ENCODE results near the gene NACC2.
"Not testable (repeated sequence)": the region's sequence is repeated elsewhere in the genome, so short reads cannot be mapped to it uniquely, and the experiment has no call there.

Gene NACC2

DNA sequence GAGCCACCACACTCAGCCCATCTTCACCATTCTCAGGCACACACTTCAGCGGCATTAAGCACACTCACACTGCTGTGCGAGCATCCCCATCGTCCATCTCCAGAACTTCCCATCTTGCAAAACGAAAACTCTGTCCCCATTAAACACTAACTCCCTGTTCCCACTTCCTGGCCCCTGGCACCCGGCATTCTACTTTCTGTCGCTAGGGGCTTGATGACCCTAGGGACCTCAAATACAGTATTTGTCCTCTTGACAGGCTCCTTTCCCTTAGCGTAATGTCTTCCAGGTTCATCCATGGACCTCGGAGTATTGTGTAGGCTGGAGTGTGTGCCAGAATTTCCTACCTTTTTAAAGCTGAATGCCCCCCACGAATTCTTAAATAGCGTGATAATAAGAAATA, 119.3 kb downstream of the NACC2 start:
- DNase-seq (ENCODE audit: low spot score) = no peak

DNA sequence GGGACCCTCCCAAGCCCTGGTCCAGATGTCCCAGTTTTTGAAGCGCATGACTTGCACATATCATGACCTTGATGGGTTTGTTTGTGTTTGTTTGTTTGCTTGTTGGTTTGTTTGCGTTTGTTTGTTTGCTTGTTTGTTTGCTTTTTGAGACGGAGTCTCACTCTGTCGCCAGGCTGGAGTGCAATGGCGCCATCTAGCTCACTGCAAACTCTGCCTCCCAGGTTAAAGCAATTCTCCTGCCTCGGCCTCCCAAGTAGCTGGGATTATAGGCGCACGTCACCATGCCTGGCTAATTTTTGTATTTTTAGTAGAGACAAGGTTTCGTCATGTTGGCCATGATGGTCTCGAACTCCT, 120.9 kb downstream of the NACC2 start:
- no peak for DNase-seq (ENCODE audit: low spot score)

DNA sequence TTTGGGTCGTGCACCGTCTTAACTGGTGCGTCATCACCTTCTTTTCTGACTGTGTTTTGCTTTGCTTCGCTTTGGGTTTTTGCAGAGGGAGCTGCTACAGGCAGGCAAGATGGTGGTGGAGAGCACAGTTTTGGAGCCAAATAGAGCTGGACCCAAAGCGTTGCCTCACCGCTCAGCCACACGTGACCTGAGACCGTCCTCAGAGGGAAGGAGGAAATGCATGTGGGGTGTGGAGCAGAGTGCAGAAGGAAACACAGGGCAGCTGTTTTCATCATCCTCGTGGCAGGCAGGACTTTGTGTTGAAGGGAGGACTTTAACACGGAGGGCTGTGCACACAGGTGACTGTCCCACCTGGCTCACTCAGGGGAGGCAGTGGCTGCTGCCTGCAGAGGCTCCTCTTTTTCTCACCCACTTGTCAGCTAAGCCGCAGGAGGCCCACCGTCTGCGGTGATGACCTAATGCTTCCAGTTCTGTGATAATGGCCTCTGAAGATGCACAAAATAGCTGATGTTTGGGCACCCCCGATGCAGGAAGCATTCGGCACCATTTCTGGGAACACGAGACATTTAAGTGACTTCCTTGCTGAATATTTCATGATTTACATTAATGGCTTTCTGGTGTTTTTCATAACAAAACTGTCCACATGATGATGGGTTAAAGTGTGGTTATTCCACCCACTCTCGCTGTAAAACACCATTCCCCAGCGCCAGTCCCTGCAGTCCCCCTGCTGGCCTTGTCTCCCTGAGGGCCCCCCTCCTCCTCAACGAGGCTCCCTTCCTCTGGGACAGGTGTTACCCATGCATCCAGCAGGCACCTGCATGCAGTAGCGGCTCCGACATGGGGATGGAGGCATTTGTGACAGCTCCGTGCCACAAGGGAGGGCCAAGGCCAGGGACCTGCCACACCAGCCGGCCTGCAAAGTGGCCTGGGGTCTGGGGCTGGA, 121.5 kb downstream of the NACC2 start:
- no peak for DNase-seq (ENCODE audit: low spot score)

DNA sequence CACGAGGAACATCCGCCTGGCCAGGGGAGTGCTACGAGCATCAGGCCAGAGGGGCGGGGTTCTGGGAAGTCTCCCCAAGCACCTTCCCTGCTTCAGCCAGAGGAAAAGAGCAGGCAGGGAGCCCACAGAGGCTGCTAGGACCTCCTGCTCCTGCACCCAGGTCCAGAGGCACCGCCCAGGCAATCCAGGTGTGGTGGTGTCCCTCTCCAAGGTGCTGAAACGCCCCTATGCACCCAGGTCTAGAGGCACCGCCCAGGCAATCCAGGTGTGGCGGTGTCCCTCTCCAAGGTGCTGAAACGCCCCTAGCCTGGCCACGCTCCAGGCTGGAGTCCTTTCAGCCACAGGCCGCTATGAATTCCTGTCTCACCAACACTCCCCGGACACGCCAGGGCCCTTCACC, 123.2 kb downstream of the NACC2 start:
- peak; percentile 89 for DNase-seq (ENCODE audit: low spot score)

DNA sequence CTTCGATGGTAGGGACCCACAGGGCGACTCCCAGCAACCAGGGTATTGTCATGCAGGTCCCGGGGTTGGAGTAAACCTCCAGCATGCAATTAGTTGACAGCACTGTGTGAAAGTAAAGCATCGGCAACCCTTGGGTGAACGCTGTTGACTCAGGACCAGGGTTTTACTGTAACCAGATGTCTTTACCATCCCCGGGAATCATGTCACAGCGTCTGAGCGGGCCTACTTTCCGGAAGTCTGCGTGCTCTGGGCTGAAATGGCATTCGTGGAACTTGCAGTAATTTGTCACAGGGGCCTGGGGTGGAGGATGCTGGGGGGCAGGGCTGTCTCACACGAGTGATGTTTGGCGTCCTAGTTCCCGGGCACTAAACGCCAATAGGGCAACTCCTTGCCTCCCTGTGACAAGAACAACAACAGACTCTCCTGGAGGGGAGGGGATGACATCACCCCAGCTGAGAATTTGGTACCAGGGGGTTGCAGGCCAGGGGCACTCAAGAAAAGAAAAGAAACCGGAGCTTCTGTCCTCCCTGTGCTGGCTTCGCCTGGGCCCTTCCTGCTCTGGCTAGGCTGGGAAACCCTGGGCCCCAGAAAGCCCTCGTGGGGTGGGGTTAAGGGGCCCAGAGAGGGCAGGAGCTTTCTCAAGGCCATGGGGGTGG, 123.8 kb downstream of the NACC2 start:
- no peak for DNase-seq (ENCODE audit: low spot score)

DNA sequence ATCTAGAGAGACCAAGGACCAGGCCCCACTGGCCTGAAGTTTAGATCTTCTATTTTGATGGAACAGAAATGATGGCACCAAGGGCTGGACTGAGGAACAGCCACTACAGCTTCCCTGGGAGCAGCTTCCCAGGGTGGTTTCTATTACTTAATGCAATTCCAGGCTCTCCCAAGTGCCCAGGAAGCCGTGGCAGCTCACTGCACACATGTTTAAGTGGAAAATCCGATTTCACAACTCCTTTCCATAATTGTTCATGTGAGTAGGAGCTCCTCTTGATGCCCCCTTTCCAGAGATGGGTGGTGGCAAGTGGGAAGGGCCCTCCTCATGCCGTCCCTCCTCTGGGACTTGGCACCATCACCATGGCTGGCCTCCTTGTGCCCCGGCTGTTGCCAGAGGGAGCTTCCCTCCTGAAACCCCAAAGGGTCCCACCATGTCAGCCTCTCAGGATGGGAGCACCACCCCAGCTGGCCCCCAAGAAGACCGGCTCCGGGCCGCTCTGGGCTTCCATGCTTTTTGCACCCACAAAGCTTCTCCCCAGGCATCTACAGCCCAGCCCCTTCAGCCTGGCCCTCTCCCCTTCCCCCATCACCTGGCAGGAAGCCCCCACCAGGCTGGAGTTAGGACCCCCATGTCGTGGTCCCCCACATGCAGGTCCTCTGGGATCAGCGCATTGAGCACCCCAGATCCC, 124.8 kb downstream of the NACC2 start:
- DNase-seq (ENCODE audit: low spot score) = no peak

DNA sequence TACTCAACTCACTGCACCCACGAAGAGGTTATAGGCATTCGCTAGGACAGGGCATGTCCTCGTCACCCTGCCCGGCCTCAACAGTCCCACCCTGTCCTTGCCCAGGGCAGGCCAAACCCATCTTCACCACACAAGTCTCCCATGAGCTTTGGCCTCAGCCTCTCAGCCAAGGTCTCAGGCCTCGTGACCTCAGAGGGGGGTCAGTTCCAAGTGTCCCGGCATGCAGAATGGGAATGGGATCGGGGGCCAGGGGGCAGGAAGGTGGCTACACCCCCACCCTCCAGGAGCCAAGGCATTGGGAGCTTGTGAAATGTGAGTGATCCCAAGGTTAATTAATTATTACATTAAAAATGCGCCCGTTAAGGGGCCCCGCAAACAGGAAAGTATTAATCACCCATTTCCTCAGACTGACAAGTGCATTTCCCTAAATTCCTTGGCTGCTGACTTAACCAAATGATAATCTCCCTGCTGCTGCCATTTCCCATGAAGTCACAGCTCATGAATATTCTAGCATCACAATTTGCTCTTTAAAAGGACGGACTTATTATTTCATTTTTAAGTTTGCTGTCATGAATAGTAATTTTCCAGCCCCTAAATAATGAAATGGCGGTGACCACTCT, 125.9 kb downstream of the NACC2 start:
- DNase-seq (ENCODE audit: low spot score) = no peak

DNA sequence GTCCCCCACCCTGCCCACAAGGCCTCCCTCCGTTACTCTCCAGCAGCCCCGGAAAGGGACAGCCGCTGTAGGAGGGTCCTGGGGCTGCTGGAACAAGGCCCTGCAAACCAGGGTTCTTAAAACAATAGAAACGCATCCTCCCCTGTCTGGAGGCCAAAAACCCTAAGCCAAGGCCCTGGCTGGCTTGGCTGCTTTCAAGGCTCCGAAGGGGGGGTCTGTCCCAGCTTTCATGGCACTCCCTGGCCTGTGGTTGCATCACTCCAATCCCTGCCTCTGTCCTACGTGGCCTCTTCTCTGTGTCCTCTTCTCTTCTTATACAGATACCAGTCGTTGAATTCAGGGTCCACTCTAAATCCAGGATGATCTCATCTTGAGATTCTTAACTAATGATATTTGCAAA, 126.5 kb downstream of the NACC2 start:
- DNase-seq (ENCODE audit: low spot score) = no peak

DNA sequence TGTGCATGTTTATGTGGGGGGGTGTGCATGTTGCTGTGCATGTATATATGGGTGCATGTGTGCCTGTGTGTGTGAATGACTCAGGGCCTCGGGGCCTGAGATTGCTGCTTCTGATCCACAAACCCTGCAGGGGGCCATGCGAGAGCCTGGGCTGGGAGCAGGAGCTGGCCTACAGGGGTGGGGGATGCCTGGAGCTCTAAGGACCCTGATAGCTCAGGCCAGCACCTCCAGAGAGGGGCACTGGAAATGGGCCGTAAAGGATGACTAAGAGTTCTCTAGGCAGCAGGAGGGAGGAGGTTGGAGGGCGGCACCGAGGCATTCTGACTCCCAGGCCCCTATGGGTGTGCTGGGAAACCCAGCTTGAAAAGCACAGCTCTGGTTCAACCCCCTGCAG, 127.0 kb downstream of the NACC2 start:
- DNase-seq (ENCODE audit: low spot score) = no peak

DNA sequence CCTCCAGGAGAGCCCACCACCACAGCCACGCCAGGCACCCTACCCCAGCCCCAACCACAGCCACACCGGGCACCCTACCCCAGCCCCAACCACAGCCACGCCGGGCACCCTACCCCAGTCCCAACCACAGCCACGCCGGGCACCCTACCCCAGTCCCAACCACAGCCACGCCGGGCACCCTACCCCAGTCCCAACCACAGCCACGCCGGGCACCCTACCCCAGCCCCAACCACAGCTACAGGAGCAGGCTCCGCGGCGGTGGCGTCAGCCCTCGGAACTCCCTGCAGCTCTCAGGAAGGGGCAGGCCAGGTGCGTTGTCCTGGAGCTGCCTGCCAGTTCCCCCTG, 128.2 kb downstream of the NACC2 start:
- DNase-seq (ENCODE audit: low spot score) = not testable (repeated sequence)

DNA sequence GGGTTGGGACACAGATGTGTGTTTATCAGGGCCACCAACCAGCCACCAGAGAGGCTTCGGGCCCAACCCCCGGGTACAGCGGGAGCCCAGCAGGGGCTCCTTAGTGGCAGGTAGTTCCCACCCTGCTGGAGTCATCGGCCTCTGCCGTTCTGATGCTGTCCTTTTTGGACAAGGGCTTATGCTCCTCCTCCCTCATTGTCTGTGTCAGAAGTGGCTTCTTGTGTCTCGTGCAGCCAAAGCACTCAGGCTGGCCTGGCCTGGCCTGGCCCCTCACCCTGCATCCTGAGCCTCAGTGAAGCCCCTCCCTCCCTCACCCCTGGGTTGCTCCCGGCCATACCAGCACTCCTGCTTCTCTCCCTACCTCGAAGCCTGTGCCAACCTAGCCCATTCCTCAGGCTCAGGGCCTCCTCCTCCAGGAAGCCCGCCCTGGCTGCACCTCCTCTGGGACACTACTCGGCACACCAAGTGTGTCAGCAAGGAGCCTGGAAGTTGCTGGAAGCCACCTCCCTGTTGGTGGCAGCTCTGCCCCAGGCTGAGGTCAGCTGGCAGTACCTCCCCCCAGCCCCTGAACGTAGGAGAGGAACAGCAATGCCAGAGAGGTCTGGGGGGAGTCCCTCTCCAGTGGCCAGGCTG, 129.8 kb downstream of the NACC2 start:
- no peak for DNase-seq (ENCODE audit: low spot score)

DNA sequence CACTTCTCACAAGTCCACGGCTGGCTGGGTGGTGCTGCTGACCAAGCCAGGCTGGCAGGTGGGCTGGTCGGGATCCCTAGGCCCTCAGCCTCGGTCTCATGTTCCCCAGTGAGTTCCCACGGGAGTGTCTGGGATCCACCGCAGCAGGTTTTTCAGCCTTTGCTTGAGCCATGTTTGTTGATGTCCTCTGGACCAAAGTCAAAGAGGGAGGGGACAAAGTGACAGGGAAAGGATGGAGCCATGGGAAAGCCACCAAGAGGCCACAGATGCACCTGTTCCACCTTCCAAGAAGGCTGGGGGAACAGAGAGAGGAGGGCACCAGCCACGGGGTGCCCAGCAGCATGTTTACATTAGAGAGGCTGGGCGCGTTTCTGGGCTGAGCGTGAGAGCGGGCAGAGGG, 131.2 kb downstream of the NACC2 start:
- DNase-seq (ENCODE audit: low spot score) = no peak

DNA sequence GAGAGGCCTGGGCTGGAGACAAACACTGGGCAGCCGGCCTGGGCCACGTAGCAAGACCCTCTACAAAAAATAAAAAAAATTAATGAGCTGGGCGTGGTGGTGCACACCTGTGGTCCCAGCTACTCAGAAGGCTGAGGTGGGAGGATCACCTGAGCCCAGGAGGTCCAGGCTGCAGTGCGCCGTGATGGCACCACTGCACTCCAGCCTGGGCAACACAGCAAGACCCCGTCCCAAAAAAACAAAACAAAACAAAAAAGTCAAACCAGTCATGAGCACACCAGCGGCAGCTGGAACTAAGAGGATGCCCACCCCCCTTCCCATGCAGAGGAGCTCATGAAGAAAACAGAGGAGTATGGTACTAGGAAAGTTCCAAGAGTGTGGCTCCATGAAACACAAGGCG, 131.8 kb downstream of the NACC2 start:
- DNase-seq (ENCODE audit: low spot score) = no peak

DNA sequence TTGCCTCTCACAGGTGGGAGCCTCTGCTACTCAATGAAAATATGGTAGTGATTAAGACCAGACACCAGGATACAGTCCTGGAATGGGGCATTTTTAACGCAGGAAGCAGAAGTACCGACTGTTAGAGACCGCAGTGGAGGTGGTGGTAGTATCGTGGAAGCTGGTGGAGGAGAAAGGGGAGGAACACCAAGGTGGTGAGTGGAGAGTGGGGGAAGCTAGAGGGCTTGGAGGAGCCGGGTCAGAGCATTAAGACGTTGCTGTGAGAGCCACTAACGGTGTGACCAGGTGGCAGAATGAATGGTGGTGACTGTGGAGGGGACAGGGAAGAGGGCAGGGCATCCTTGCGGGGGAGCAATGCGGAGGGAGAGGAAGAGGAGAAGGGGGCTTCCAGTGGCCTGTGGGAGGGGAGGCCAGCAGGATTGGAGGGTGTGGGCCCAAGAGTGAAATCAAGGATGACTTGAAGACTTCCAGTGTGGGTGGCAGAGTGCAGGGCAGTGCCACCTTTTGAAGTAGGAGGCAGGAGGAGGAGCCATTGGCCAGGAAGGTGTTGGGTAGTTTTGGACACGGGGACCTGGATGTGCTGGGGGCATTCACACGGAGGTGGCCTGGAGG, 132.3 kb downstream of the NACC2 start:
- DNase-seq (ENCODE audit: low spot score) = no peak

DNA sequence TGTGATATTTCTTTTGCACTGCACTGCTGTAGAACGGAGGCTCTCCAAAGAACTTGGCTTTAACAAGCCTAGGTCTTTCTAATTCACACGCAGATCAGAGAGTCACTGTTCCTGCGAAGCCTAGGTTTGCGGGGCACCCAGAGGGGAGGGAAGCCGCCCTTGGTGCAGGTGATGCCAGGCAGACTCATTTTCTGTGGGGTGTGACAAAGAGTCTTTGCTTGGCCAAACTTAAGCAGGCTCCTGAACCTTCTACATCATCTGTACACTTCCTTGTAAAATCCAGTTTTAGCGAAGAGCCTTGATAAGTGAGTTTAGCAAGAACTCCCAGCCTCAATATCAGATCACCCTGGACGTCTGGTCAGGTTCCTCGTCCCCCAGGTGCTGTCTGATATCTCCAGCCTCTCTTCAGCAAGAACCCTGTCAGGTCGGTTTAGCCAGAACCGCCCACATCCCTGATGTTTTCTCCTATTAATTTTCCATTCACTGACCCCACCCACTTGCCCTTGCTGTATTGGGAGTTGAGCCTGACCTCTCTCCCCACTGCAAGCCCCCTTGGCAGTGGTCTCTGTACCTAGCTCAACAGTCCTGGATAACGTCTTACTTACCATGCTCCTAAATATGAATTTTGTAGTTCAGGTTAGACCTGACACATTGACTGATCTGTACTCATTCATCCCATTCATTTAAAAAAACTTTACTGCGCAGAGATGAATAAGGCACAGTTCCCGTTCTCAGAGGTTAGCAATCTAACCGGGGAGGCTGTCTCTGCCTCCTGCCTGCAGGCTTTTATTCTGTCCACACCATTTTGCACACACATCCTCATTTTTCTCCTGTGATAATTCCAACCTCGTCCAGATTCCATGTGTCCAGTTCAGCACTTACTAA, 133.0 kb downstream of the NACC2 start:
- no peak for DNase-seq (ENCODE audit: low spot score)

DNA sequence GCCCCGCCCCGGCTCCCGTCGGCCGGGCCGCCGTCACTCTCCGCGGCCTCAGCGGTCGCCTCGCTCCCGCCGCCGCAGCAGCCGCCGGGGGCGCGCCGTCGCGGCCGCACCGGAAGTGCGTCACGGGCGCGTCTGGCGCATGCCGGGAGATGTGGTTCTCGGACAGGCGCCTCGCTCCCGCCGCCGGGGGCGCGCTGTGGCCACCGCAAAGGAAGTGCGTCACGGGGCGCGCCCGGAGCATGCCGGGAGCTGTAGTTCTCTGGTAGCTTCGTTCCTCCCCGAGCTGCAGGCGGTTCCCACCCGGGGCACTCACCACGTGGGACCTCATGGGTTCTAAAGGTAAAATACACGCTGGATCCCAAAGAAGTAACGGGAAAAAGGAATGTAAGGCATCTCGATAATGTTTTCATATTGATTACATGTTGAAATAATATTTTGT, 133.8 kb downstream of the NACC2 start, which contains the start of gene UBAC1:
Gene UBAC1 (minus strand): TSS at position 97 of the 439 bp plus-strand sequence. CDS start 211 bp downstream, outside the sequence.
- peak; percentile 99 for DNase-seq (ENCODE audit: low spot score)

DNA sequence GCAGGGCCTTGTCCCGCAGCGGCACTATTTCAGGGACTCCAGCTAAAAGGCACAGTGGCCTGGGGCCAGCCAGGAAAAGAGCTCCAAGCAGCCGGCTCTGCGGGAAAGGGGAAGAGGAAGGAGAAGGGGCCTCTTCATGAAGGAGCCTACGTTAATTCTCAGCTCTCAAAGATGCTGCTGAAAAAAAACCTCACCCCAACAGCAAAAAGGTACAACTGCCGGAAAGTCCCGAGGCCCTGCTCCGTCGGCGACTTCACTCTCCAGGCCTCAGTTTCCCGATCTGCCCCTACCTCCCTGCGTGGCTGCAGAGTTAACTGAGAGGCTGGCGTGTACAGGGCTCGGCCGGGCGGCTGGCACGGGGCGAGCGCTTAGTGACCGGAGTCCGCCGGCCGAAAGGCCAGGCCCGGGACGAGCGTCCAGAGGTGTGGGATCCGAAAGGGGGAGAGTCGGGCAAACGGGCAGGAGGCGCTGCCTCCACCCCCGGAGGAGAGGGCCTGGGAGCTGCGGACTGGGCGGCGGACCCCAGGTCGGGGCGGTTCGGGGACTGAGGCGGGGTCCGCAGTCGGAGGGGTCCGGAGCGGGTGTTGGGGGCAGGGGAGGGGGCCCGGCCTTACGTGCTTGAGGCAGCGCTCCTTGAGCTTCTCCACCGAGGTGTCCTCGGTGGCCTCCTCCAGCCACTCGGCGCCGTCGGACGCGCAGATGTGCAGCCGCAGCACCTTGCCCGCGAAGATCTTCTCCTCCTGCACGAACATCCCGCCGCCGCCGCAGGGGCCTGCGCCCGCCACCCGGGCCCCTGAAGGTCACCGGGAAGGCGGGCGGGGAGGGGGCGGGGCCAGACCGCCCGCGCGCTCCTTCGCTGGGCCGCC, 134.4 kb downstream of the NACC2 start:
- peak; percentile 73 for DNase-seq (ENCODE audit: low spot score)

DNA sequence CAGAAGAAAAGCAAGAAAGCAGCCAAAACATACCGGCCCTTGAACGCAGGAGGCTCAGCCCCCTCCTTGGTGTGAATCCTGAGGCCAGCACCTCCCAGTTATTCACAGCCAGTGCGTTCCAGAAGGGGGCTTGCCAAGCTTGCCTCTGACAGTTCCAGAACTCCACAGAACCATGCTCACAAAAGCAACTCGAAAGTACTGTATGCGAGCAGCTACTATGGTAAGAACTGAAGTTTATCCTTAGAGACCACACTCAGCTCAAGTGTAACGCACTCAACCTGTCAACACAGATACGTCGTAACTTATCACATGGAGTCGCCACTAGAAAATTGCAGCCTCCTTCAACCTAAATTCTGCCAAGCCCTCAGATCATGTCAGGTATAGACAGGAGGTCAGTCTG, 135.3 kb downstream of the NACC2 start:
- DNase-seq (ENCODE audit: low spot score) = no peak

DNA sequence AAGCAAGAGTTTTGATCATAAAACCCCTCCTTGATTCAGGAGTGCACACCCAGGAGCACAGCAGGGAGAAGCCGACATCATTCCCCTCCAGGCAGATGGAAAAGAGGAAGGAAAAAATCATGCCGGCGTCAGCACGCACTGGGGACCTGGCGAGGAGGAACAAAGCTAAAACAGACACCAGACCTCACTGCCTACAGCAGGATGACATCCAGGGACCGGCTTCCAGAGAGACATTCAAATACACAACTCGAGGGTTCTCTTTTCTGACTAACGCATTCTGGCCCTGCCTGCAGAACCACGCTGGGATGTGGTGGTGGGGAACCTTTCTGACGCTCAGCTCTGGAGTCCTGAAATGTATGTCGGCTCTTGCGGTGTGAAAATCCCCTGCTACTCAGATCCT, 136.6 kb downstream of the NACC2 start:
- DNase-seq (ENCODE audit: low spot score) = no peak

DNA sequence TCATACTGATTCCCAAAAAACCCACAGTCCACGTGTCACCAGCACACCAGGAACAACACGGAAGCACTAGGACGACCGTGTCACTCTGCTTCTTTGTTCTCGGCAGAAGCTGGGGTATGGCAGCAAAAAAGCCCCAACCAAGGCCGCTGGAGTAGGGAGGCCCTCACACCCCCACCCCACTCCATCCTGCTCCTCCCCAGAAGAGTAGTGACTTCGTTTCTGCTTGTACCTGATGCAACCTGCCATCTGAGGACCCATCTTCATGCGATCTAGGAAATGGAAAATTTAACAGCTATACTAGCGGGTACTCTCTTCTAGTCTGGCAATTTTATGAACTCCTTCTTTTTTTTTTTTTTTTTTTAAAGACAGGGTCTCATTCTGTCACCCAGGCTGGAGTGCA, 137.7 kb downstream of the NACC2 start:
- no peak for DNase-seq (ENCODE audit: low spot score)
